GM12873 (cell line): ENCODE measurements around the gene CSTPP1.

ENCODE experiments used
- TF ChIP-seq, protein P1 (sequence below): IDR thresholded peaks from 2 replicates; pipeline ENCODE4 v1.5.1; 2012; ENCODE audit warnings: low read depth, mild to moderate bottlenecking, moderate library complexity, low read length, control low read depth; ENCODE audit not compliant: insufficient read depth; ENCODE audit errors: missing control alignments

Gene CSTPP1

DNA sequence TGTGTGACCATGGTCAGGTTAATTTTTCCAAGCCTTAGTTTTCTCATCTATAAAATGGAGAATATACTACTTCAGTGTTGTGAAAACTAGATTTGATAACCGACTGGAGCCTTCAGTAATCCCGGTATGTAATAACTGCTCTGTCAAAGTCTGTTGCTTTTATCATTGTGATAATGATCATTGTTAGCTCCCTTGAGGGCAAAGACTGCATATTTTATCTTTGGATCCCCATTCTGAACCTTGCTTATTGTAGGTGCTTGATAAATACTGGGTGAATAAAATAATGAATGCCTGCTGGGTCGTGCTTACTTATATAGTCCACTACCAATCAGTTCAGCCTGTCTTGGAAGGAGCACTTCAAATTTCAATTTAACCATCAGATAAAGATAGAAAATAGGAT lies 134.8 kb downstream of the CSTPP1 start:
- TF ChIP-seq, protein P1, sequence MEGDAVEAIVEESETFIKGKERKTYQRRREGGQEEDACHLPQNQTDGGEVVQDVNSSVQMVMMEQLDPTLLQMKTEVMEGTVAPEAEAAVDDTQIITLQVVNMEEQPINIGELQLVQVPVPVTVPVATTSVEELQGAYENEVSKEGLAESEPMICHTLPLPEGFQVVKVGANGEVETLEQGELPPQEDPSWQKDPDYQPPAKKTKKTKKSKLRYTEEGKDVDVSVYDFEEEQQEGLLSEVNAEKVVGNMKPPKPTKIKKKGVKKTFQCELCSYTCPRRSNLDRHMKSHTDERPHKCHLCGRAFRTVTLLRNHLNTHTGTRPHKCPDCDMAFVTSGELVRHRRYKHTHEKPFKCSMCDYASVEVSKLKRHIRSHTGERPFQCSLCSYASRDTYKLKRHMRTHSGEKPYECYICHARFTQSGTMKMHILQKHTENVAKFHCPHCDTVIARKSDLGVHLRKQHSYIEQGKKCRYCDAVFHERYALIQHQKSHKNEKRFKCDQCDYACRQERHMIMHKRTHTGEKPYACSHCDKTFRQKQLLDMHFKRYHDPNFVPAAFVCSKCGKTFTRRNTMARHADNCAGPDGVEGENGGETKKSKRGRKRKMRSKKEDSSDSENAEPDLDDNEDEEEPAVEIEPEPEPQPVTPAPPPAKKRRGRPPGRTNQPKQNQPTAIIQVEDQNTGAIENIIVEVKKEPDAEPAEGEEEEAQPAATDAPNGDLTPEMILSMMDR: no peak

DNA sequence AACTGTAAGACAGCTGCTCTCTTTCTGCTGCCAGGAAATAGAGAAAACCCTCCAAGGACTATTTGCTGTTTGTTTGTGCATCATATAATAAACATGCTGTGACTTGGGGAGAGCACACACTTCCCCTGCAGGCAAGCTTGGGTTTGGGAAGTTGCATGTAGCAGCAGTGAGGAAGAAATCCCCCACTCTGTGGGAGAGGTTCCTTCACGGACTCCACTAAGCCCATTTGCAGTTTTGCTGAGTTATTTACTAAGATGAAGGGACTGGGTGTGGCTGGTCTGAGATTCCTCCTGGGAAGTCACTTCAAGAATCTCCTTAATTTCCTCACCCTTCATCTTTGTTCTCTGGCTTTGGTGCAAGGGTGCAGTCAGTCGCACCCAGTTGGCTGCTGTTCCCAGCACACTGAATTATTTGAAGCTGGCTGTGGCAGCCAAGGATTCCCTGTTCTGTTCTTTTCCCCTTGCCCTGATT lies 135.3 kb downstream of the CSTPP1 start:
- TF ChIP-seq, protein P1: no peak

DNA sequence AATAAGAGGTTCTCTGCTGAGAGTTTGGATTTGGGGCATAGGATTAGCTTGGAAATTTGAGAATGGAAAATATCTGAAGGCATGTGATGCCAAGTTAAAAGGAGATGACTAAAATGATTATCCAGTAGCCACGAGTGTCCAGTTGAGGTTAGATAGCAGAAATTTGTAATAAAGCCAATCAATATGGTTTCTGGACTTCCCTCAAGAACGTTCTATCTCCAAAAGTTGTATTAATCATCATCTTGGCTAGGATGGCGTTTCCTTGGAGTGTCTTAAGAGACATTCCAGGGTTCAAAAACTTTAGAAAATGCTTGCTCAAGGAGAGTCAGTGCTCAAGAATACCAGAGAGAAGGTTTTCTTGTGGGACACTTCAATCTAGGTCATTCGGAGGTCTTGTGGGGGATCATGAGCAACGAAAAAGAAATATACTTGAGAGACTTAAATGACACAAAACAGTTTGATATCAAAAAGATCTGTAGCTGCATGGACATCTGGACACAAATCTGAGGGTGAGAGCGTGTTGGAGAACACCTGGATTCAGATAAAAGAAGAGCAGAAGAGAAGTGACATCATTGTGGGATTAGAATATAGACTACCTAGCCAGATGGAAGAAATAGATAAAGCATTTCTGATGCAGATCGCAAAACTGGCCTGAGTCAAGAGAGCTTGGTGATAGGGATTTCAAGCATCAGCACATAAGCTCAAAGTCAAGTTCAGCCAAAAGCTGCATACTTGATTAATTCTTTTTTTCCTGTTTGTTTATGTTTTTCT lies 142.4 kb downstream of the CSTPP1 start:
- TF ChIP-seq, protein P1: no peak

DNA sequence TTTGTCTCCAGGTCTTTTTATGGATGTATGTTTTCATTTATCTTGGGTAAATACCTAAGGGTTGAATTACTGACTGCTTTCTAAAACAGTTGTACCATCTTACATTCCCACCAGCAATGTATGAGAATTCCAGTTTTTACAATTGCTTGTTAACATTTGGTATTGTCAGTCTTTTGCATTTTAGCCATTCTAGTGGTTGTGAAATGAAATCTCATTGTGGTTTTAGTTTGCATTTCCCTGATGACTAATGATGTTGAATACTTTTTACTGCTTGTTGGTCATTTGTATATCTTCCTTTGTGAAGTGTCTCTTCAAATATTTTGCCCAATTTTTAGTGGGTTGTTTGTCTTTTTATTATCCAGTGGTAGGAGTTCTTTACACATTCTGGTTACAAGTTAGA lies 147.4 kb downstream of the CSTPP1 start:
- TF ChIP-seq, protein P1: no peak

DNA sequence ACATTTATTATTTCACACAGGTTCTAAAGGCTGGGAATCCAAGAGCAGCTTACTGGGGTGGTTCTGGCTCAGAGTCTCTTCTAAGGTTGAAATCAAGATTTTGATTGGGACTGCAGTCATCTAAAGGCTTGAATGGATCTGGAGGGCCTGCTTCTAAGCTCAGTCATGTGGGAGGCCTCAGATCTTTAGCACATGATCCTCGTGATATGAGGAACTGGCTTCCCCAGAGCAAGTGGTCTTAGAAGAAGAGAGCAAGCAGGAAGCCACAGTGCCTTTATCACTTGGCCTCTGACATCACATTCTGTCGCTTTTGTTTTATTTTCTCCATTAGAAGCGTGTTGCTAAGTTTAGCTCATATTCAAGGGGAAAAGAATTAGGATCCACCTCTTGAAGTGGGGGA lies 151.2 kb downstream of the CSTPP1 start:
- TF ChIP-seq, protein P1: no peak

DNA sequence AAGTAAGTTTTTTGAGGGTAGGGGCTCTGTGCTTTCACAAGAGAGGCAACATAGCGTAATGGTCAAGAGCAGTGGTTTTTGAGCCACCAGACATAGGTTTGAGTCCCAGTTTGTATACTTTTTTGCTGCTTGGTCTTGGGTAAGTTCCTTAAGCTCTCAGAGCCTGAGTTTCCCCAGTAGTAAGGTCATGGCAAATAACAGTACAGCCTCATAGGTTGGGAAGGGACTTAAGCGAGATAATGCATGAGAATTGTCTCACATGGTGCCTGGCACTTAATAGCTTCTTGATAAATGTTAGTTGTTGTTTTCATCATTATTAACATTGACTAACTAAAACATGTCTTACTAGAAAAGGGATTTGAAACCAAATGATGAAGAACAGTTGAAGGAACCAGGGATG lies 157.0 kb downstream of the CSTPP1 start:
- TF ChIP-seq, protein P1: no peak

DNA sequence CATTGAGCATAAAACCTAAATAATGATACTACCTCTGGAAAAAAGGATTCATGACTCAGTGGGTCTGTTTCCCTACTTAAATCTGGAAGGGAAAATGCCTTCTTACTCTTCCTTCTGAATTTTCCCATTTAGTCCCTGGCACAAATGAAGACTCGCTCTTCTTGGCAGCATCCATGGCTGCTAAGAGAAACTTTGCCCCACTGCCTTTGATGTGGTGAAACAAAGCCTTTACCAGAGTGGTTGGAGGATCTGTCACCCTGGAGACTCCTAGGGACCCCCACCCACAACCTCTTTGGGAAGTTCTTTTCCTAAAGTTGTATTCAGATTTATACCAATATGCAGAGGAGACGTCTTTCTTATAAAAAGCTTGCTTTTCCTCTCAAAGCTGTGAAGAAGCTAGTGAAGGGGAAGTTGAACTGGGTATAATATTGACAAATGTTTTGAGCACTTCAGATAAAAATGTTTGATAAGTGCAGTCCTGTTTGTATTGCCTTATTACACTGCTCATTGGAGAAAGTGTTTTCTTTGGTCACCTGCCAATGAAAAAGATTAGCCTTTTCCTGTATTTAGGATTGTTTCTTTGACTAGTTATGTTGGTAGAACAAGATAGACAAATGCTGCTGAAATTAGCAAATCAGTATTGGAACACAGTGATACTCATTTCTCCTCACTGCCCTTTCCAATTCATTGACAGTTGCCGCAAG lies 162.8 kb downstream of the CSTPP1 start:
- TF ChIP-seq, protein P1: no peak
